GM18520 (cell line): Measurements from ENCODE around the gene GATA5.
"Not testable (repeated sequence)": the region's sequence is repeated elsewhere in the genome, so short reads cannot be mapped to it uniquely, and the experiment has no call there.

Experiments
- ATAC-seq: cut with Tn5 transposase; IDR thresholded peaks from one replicate; pipeline ENCODE4 v1.9.1; 2021; ENCODE audit not compliant: unreplicated experiment

Gene GATA5

GRCh38 chr20:62433658-62434497, 41.9 kb downstream of the GATA5 start:
- no peak for ATAC-seq

- ATAC-seq = no peak
These were observed 44.8 kb downstream of the GATA5 start for GRCh38 chr20:62430866-62431447.

GRCh38 chr20:62430311-62430853, 45.4 kb downstream of the GATA5 start:
- no peak for ATAC-seq

GRCh38 chr20:62429455-62430310, 46.1 kb downstream of the GATA5 start:
- no peak for ATAC-seq

- no peak for ATAC-seq
These were observed 47.1 kb downstream of the GATA5 start for GRCh38 chr20:62428396-62429295.

GRCh38 chr20:62428002-62428372, 47.8 kb downstream of the GATA5 start:
- ATAC-seq = no peak

- no peak for ATAC-seq
These were observed 48.4 kb downstream of the GATA5 start, which contains the start of gene RBBP8NL for GRCh38 chr20:62427172-62428001. Gene RBBP8NL, minus strand, starts transcription at chr20:62427539. Its CDS starts 7,892 bp downstream, at chr20:62419647.

GRCh38 chr20:62426699-62427131, 49.1 kb downstream of the GATA5 start:
- no peak for ATAC-seq

GRCh38 chr20:62426059-62426348, 49.8 kb downstream of the GATA5 start:
- not testable (repeated sequence) for ATAC-seq

GRCh38 chr20:62425281-62426058, 50.3 kb downstream of the GATA5 start:
- no peak for ATAC-seq

- ATAC-seq = no peak
These were observed 51.3 kb downstream of the GATA5 start for GRCh38 chr20:62424249-62425107.

GRCh38 chr20:62423326-62423706, 52.5 kb downstream of the GATA5 start:
- ATAC-seq = no peak

- no peak for ATAC-seq
These were observed 53.0 kb downstream of the GATA5 start for GRCh38 chr20:62422636-62423325.

GRCh38 chr20:62421716-62421990, 54.1 kb downstream of the GATA5 start:
- ATAC-seq = no peak

GRCh38 chr20:62420846-62421715, 54.7 kb downstream of the GATA5 start:
- no peak for ATAC-seq

- ATAC-seq = no peak
These were observed 56.0 kb downstream of the GATA5 start for GRCh38 chr20:62419759-62420158.
